Activated CD8-positive, alpha-beta memory T cell treated with anti-CD3 and anti-CD28 coated beads for 24 hours (primary cell): ENCODE measurements around the gene EFNA5.

Experiments used
- DNase-seq: peaks from one replicate; pipeline ENCODE4 v3.0.0-alpha.2; 2020

The EFNA5 gene

GRCh38 chr5:107567901-107568671, 102.7 kb downstream of the EFNA5 start:
- no peak for DNase-seq

GRCh38 chr5:107566986-107567385, 103.8 kb downstream of the EFNA5 start:
- DNase-seq = no peak

- no peak for DNase-seq
Measured at GRCh38 chr5:107565791-107566767, 104.7 kb downstream of the EFNA5 start.

GRCh38 chr5:107564931-107565372, 105.8 kb downstream of the EFNA5 start:
- DNase-seq = no peak

- DNase-seq = no peak
Measured at GRCh38 chr5:107563959-107564544, 106.7 kb downstream of the EFNA5 start.

GRCh38 chr5:107560377-107560776, 110.4 kb downstream of the EFNA5 start:
- no peak for DNase-seq

- no peak for DNase-seq
Measured at GRCh38 chr5:107558823-107559375, 111.8 kb downstream of the EFNA5 start.

- no peak for DNase-seq
Measured at GRCh38 chr5:107557051-107557658, 113.6 kb downstream of the EFNA5 start.

GRCh38 chr5:107556575-107556974, 114.2 kb downstream of the EFNA5 start:
- DNase-seq = no peak

GRCh38 chr5:107555425-107556090, 115.2 kb downstream of the EFNA5 start:
- DNase-seq = no peak

GRCh38 chr5:107554776-107555424, 115.8 kb downstream of the EFNA5 start:
- DNase-seq = no peak

- no peak for DNase-seq
Measured at GRCh38 chr5:107553117-107553555, 117.6 kb downstream of the EFNA5 start.

GRCh38 chr5:107551088-107551487, 119.6 kb downstream of the EFNA5 start:
- DNase-seq = no peak

- DNase-seq = no peak
Measured at GRCh38 chr5:107549567-107549966, 121.2 kb downstream of the EFNA5 start.

GRCh38 chr5:107548477-107548876, 122.3 kb downstream of the EFNA5 start:
- DNase-seq = no peak

GRCh38 chr5:107546719-107547118, 124.0 kb downstream of the EFNA5 start:
- DNase-seq = no peak

GRCh38 chr5:107545486-107545885, 125.3 kb downstream of the EFNA5 start:
- no peak for DNase-seq

- no peak for DNase-seq
Measured at GRCh38 chr5:107544967-107545366, 125.8 kb downstream of the EFNA5 start.

GRCh38 chr5:107544476-107544875, 126.3 kb downstream of the EFNA5 start:
- DNase-seq = no peak

GRCh38 chr5:107543868-107544267, 126.9 kb downstream of the EFNA5 start:
- DNase-seq = no peak

- no peak for DNase-seq
Measured at GRCh38 chr5:107542831-107543231, 127.9 kb downstream of the EFNA5 start.
